H9 (cell line): ENCODE measurements around the gene EFNB3. TPM values are rescaled to one million over a fixed set of nuclear protein-coding genes. Genes with fewer than 3 reads are reported as not detected.
A peak's percentile ranks its signal among the peaks of the same experiment; 100 is the strongest.

Experiments
- DNase-seq: peaks from one replicate; pipeline ENCODE4 v3.0.0-alpha.2; 2017
- H2AFZ ChIP-seq: one replicate; pipeline ENCODE4 v1.6.1; 2013; ENCODE audit warnings: mild to moderate bottlenecking, low read length, control low read depth, moderate library complexity
- H2AK5ac ChIP-seq: 2 replicates; pipeline ENCODE4 v1.6.1; 2013; ENCODE audit warnings: low read length, control low read depth, mixed read lengths; ENCODE audit not compliant: insufficient read length
- H2BK120ac ChIP-seq: one replicate; pipeline ENCODE4 v1.6.1; 2013; ENCODE audit warnings: low read depth, mild to moderate bottlenecking, low read length, control low read depth, inconsistent platforms; ENCODE audit not compliant: poor library complexity, severe bottlenecking
- H2BK12ac ChIP-seq: 2 replicates; pipeline ENCODE4 v1.6.1; 2013; ENCODE audit warnings: low read length, control low read depth, mixed read lengths, low read depth; ENCODE audit not compliant: insufficient read length
- H2BK15ac ChIP-seq: 2 replicates; pipeline ENCODE4 v1.6.1; 2013; ENCODE audit warnings: low read depth, low read length, control low read depth
- H2BK20ac ChIP-seq: one replicate; pipeline ENCODE4 v1.6.1; 2013; ENCODE audit warnings: low read depth, mild to moderate bottlenecking, low read length, control low read depth, inconsistent platforms; ENCODE audit not compliant: poor library complexity, severe bottlenecking
- H2BK5ac ChIP-seq: 2 replicates; pipeline ENCODE4 v1.6.1; 2013; ENCODE audit warnings: low read length, control low read depth, mixed read lengths; ENCODE audit not compliant: insufficient read length
- H3K14ac ChIP-seq: 2 replicates; pipeline ENCODE4 v1.6.1; 2013; ENCODE audit warnings: low read length, control low read depth; ENCODE audit not compliant: insufficient read depth
- H3K18ac ChIP-seq: 2 replicates; pipeline ENCODE4 v1.6.1; 2013; ENCODE audit warnings: low read depth, mild to moderate bottlenecking, mixed read lengths, low read length, control low read depth; ENCODE audit not compliant: insufficient read length
- H3K23ac ChIP-seq: 2 replicates; pipeline ENCODE4 v1.6.1; 2013; ENCODE audit warnings: low read length, control low read depth, mixed read lengths, low read depth; ENCODE audit not compliant: insufficient read length
- H3K23me2 ChIP-seq: 2 replicates; pipeline ENCODE4 v1.6.1; 2013; ENCODE audit warnings: low read depth, mild to moderate bottlenecking, mixed read lengths, low read length, control low read depth; ENCODE audit not compliant: insufficient read length, poor library complexity, severe bottlenecking
- H3K27ac ChIP-seq: 2 replicates; pipeline ENCODE4 v1.5.1; 2013; ENCODE audit warnings: low read length, control low read depth, mixed read lengths, low read depth; ENCODE audit not compliant: insufficient read length
- H3K27me3 ChIP-seq: 2 replicates; pipeline ENCODE4 v1.6.1; 2013; ENCODE audit warnings: low read length, control low read depth, inconsistent platforms; ENCODE audit not compliant: insufficient read depth
- H3K4ac ChIP-seq: 2 replicates; pipeline ENCODE4 v1.6.1; 2013; ENCODE audit warnings: low read depth, mild to moderate bottlenecking, control low read depth, inconsistent platforms, low read length, moderate library complexity
- H3K4me1 ChIP-seq: 2 replicates; pipeline ENCODE4 v1.6.1; 2013; ENCODE audit warnings: low read length, control low read depth, inconsistent platforms; ENCODE audit not compliant: insufficient read depth
- H3K4me2 ChIP-seq: 2 replicates; pipeline ENCODE4 v1.6.1; 2013; ENCODE audit warnings: low read length, control low read depth, mixed read lengths; ENCODE audit not compliant: insufficient read length, insufficient read depth
- H3K56ac ChIP-seq: 2 replicates; pipeline ENCODE4 v1.6.1; 2013; ENCODE audit warnings: low read depth, mild to moderate bottlenecking, mixed read lengths, low read length, control low read depth; ENCODE audit not compliant: insufficient read length
- H3K79me1 ChIP-seq: 2 replicates; pipeline ENCODE4 v1.6.1; 2013; ENCODE audit warnings: low read depth, mild to moderate bottlenecking, moderate library complexity, low read length, control low read depth, inconsistent platforms; ENCODE audit not compliant: insufficient read depth, poor library complexity, severe bottlenecking
- H3K79me2 ChIP-seq: 2 replicates; pipeline ENCODE4 v1.6.1; 2013; ENCODE audit warnings: low read length, control low read depth, inconsistent platforms; ENCODE audit not compliant: insufficient read depth
- H3K9ac ChIP-seq: 2 replicates; pipeline ENCODE4 v1.6.1; 2013; ENCODE audit warnings: low read length, control low read depth, mixed read lengths; ENCODE audit not compliant: insufficient read length; ENCODE audit errors: extremely low read depth
- H3K9me3 ChIP-seq: one replicate; pipeline ENCODE4 v1.6.1; 2013; ENCODE audit warnings: low read depth, low read length, inconsistent platforms; ENCODE audit not compliant: control insufficient read depth
- H3T11ph ChIP-seq: one replicate; pipeline ENCODE4 v1.6.1; 2013; ENCODE audit warnings: mild to moderate bottlenecking, low read length, control low read depth, inconsistent platforms
- H4K20me1 ChIP-seq: one replicate; pipeline ENCODE4 v1.6.1; 2013; ENCODE audit not compliant: control insufficient read depth, insufficient read length, insufficient read depth
- H4K5ac ChIP-seq: 2 replicates; pipeline ENCODE4 v1.6.1; 2013; ENCODE audit warnings: low read depth, mild to moderate bottlenecking, mixed read lengths, low read length, control low read depth; ENCODE audit not compliant: insufficient read length
- H4K8ac ChIP-seq: replicated peaks from 2 replicates; pipeline ENCODE4 v1.6.1; 2013; ENCODE audit warnings: low read length, control low read depth, mixed read lengths, low read depth; ENCODE audit not compliant: insufficient read length
- H4K91ac ChIP-seq: 2 replicates; pipeline ENCODE4 v1.6.1; 2013; ENCODE audit warnings: low read depth, mild to moderate bottlenecking, moderate library complexity, mixed read lengths, low read length, control low read depth; ENCODE audit not compliant: insufficient read length
- H3K27ac Mint-ChIP-seq, 3 experiments: 2 replicates in 2 of 3; 3 replicates in 1 of 3; pipeline ENCODE4 v1.8.0; 2020 to 2021; ENCODE audit warnings: mixed read lengths in 3 of 3, mild to moderate bottlenecking in 1 of 3, moderate library complexity in 1 of 3
- H3K27me3 Mint-ChIP-seq: 2 replicates; pipeline ENCODE4 v1.8.0; 2021; ENCODE audit warnings: low read depth, mild to moderate bottlenecking, moderate library complexity, mixed read lengths
- H3K36me3 Mint-ChIP-seq, 3 experiments: 2 replicates in 2 of 3; 3 replicates in 1 of 3; pipeline ENCODE4 v1.8.0; 2020 to 2021; ENCODE audit warnings: low read depth in 3 of 3, mixed read lengths in 3 of 3; ENCODE audit not compliant: insufficient read depth in 1 of 3
- H3K4me1 Mint-ChIP-seq, 2 experiments: 2 replicates each; pipeline ENCODE4 v1.8.0; 2020; ENCODE audit warnings: mixed read lengths in 2 of 2
- H3K4me3 Mint-ChIP-seq, 2 experiments: 2 replicates in 1 of 2; 3 replicates in 1 of 2; pipeline ENCODE4 v1.8.0; 2020 to 2021; ENCODE audit warnings: mild to moderate bottlenecking in 2 of 2, mixed read lengths in 2 of 2, moderate library complexity in 1 of 2
- H3K9me3 Mint-ChIP-seq, 2 experiments: 2 replicates in 1 of 2; 3 replicates in 1 of 2; pipeline ENCODE4 v1.8.0; 2020; ENCODE audit warnings: mild to moderate bottlenecking in 2 of 2, mixed read lengths in 2 of 2, moderate library complexity in 1 of 2
- CTCF ChIP-seq: fragments of 200-600 bp; sonication (generic); conservative IDR thresholded peaks from 3 replicates; pipeline ENCODE4 v1.8.0; 2021; ENCODE audit warnings: antibody characterized with exemption, mild to moderate bottlenecking
- WGBS: extraction: QIAGEN DNeasy Blood & Tissue Kit; methylation state at CpG from one replicate; pipeline ENCODE4 v1.1.7; 2013; ENCODE audit warnings: missing lambda C conversion rate, low lambda C conversion rate, mixed read lengths; ENCODE audit not compliant: insufficient read length; ENCODE audit errors: extremely low coverage; 5-methylcytosine and 5-hydroxymethylcytosine counted together
- total RNA-seq: library from RNA; stranded (reverse); gene quantifications from 2 replicates; pipeline ENCODE4 v1.2.1, GENCODE V29; 2021

Gene EFNB3
- total RNA-seq, 1 experiment from 2014 or later = 11.3 TPM

- H3K79me1 ChIP-seq = no peaks in the 10 kb centered on the region
- H3K18ac ChIP-seq = no peak overlapping the region
- H3K56ac ChIP-seq = no peak overlapping the region
- Mint-ChIP-seq H3K27ac (no peak overlapping the region; a peak in 1 of 7 replicates), H3K4me1 (peaks cover 0 to 4% of the 10 kb centered on the region in 2 experiments; a peak in 2 of 4 replicates), H3K27me3 (peaks cover 26% of the 10 kb centered on the region), H3K4me3 (no peak overlapping the region), H3K9me3 (no peaks in the 10 kb centered on the region), H3K36me3 (no peaks in the 10 kb centered on the region)
- no peak overlapping the region for H3K9ac ChIP-seq
- H2BK12ac ChIP-seq = no peak overlapping the region
- no peak for TF ChIP-seq CTCF
- H3K14ac ChIP-seq = no peak overlapping the region
- no peak overlapping the region for H3T11ph ChIP-seq
- H3K4me2 ChIP-seq = no peak overlapping the region
- no peaks in the 10 kb centered on the region for H3K9me3 ChIP-seq
- H3K79me2 ChIP-seq = no peaks in the 10 kb centered on the region
- no peak overlapping the region for H3K4ac ChIP-seq
- no peak for DNase-seq
- H2BK120ac ChIP-seq = no peak overlapping the region
- H2AK5ac ChIP-seq = peak overlapping the region; percentile 55
- no peak overlapping the region for H4K91ac ChIP-seq
- WGBS = no CpG with 5 or more reads among the region's 10 CpGs
- no peak overlapping the region for H3K23ac ChIP-seq
- no peaks in the 10 kb centered on the region for H4K20me1 ChIP-seq
- H3K27ac ChIP-seq = no peak overlapping the region
- H2BK15ac ChIP-seq = no peak overlapping the region
- H4K5ac ChIP-seq = no peak overlapping the region
- no peaks in the 10 kb centered on the region for H3K4me1 ChIP-seq
- no peak overlapping the region for H2AFZ ChIP-seq
- H4K8ac ChIP-seq = no peak overlapping the region
- peaks cover 2% of the 10 kb centered on the region for H3K23me2 ChIP-seq
- no peak overlapping the region for H2BK20ac ChIP-seq
- no peaks in the 10 kb centered on the region; the same call in 1 of the 2 replicates for H3K27me3 ChIP-seq
- H2BK5ac ChIP-seq = no peak overlapping the region
These were observed 37.7 kb downstream of the EFNB3 start for GRCh38 chr17:7742729-7743128.
